ENCODE results near the gene RGS21. TPM values are rescaled to one million over a fixed set of nuclear protein-coding genes. Genes with fewer than 3 reads are reported as not detected.

The RGS21 gene
- total RNA-seq, 1 donor from 2014 or later: not detected

DNA sequence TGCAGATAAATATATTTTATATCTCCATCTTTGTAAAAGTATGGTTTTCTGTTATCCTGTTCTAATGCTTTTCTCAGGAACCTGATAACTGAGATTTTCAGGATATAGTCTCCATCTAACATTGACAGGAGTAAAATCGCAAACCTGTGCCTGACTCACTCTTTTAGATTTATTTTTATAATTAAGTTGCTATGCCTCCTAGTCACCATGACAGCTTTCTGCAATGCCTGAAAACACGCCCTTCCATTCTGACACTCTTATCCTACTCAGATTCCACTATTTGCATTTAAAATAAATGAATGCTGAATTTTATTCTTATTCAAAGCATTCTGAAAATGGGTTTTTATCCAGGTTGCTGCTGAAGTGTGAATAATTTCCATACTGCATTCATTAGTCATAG is 62.8 kb downstream of the RGS21 start:
- DNase-seq: no peak

DNA sequence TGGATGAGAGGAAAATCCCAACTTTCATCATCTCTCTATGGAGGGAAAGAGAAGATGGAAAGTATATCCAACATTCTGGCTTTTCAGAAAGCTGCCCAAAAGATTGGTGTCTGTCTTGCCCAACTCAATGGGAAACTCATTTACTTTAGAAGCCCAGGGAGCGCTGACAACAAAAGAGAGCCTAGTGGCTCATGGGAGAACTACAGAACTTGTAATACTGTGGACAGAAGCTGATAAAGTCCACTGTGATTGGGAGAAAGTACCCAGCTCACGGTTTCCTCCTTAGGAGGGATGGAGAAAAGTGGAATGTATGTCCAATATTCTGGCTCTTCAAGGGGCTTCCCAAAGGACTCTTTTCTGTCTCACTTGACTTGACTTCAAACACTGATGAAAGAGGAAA is 66.0 kb downstream of the RGS21 start:
- no peak for DNase-seq

DNA sequence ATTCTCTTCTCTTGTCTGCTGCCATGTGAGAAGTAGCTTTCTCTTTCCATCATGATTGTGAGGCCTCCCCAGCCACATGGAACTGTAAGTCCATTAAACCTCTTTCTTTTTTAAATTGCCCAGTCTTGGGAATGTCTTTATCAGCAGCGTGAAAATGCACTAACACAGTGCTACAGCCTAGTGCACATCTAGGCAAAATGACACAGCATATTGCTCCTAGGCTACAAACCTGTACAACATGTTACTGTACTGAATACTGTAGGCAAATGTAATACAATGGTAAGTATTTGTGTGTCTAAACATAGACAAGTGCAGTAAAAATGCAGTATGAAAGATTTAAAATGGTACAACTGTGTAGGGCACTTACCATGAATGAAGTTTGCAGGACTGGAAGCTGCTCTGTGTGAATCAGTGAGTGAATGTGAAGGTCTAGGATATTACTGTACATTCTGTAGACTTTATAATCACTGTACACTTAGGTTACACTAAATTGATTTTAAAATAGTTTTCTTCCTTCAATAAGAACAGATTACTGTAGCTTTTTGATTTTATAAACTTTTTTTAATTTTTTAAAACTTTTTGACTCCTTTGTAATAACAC is 69.4 kb downstream of the RGS21 start:
- no peak for DNase-seq

DNA sequence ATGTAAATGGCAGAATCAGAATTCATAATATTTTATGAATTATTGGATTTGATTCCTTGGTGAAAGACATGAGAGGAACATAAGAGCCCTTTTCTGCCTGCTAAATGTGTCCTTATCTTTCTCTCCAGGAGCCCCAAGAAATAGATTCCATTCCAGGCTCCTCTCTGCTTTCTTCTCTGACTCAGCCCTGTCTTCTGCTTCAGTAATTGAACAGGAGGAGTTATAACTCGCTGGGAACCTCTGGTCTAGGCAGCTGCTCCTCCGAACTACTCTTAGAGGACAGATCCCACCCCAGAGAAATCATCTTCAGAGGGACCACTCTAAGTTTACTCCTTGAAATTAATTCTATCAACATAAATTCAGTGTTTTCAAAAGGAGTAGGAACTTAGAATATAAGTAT is 78.4 kb downstream of the RGS21 start:
- no peak for DNase-seq

DNA sequence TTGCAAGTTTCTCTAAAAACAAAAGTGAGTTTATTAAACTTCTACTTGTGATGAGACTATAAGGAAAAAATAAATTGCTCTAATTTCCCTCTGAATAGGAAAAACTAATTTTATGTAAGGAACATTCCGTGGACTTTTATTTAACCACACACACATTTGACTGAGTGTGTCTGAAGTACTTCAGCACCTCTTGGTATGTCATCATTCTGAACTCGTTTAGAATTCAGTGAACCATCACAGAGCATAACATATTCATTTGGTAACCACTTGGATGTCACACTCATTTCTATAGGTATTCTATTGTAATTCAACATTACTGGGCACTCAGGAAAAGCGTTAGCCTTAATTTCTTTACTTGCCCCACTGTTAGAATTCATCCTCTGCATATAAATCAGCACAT is 79.1 kb downstream of the RGS21 start:
- DNase-seq: no peak

DNA sequence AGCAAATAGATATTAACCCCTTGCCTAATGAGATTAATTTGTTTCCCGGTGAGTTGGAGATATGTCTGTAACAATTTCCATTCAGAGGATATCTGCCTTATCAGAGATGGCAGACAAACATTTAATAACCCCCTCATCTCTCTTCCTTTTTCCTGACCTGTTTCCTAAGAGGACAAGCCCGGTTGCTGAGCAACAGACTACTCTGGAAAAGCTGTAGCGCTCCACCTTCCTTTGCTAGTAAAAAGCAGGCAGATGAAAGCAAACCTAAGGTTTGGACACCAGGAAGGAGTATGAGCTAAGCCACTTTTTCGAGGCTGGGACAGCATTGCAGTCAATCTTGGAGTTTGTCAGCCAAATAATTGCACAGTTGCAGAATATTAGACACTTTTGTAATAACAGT is 82.4 kb downstream of the RGS21 start:
- no peak for DNase-seq

DNA sequence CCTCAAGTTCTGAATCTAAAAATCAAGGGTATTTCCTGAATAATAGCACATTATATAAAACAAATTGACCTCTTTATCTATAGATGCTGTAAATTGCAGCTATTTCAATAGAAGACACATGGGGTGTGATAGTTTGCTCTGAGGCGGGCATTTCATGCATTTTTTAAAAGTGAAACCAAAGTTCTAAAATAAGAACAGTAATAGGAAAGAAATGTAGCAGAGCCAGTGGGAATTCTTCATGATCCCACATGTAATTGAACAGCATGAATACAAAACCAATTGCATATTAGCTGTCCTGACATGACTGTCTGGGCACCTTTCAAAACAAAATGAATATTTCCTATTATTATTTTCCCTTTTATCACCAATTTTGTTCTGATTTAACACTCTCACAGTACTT is 85.0 kb downstream of the RGS21 start:
- DNase-seq: no peak

DNA sequence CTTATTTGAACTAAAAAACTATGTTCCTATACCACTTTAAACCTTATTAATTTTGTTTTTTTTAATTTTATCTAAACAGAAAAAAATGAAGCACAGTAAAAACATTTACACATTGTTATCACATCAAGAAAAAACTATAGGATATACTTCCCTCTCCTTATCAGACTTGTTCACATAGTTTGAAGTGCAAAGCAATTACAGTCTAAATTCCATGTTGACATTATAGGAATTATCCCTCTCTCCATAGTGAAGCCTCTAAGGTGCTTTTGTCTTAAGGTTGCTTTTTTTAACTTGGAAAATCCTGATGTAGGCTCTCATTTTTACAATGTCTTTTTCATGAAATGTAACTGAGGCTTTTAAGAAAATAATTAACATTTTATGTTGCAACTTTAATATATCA is 85.8 kb downstream of the RGS21 start:
- DNase-seq: no peak

DNA sequence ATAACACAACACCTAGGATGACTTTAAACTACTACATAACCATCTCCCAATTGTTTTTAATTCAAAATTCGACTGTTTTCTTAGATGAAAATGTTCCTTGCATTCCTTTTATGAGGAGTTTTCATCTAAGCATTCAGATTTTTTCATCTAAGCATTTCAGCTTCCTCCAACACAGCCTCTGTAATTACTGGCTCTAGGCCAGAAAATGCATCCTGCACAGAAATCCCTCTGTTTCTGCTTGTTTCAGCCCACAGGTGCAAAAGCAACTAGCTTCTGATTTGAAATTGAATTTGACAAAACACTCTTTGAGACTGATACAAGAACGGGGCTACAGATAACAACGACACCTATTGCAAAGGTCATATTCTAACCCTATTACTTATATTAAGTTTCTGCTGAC is 90.4 kb downstream of the RGS21 start:
- no peak for DNase-seq

Other genes starting within 250 kb of the RGS21 start
- gene RGS18, start 158.5 kb upstream of the RGS21 start, total RNA-seq: 0.78 TPM